Mucosa of rectum (tissue), 2 donors: ENCODE results near the gene COPG1.

ENCODE experiments used
- H3K27ac ChIP-seq, 2 donors: one replicate each; pipeline ENCODE4 v1.7.0; 2013; ENCODE audit warnings: inconsistent platforms in 2 of 2, low read depth in 2 of 2, low read length in 2 of 2
- H3K27me3 ChIP-seq, 2 donors: one replicate each; pipeline ENCODE4 v1.7.0; 2013; ENCODE audit warnings: low read length in 2 of 2; ENCODE audit not compliant: control insufficient read depth in 2 of 2, insufficient read depth in 2 of 2
- H3K36me3 ChIP-seq, 2 donors: one replicate each; pipeline ENCODE4 v1.7.0; 2013; ENCODE audit warnings: low read length in 2 of 2; ENCODE audit not compliant: control insufficient read depth in 2 of 2, insufficient read depth in 2 of 2
- H3K4me1 ChIP-seq, 2 donors: one replicate each; pipeline ENCODE4 v1.7.0; 2013; ENCODE audit warnings: low read length in 2 of 2, mild to moderate bottlenecking in 1 of 2; ENCODE audit not compliant: control insufficient read depth in 2 of 2, insufficient read depth in 2 of 2
- H3K4me3 ChIP-seq, 2 donors: one replicate each; pipeline ENCODE4 v1.7.0; 2013; ENCODE audit warnings: low read length in 2 of 2
- H3K9ac ChIP-seq, 2 donors: one replicate each; pipeline ENCODE4 v1.7.0; 2013; ENCODE audit warnings: low read length in 2 of 2, low read depth in 1 of 2, mild to moderate bottlenecking in 1 of 2
- H3K9me3 ChIP-seq, 2 donors: one replicate each; pipeline ENCODE4 v1.7.0; 2013; ENCODE audit warnings: low read length in 2 of 2; ENCODE audit not compliant: control insufficient read depth in 2 of 2
- donor health status: healthy.
- donor health status: Normal muscosa, but diverticular disease.

COPG1 gene

DNA sequence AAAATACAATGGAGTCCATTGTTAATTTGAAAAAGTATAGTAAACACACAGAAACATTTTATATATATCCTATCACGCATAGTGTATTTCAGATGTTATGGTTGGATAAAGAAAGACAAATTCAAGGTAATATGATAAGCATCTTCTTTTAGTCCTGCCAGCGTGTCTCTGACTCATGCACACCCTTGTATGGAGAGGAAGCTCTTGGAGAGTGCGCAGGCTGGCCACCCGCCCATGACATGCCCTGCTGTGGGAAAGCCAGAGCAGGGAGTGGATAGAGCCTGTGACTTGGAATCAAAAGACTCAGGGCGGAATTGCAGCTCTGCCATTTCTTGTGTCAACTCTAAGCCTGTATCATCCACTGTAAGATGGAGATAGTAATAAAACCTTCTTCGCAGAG is 23.0 kb upstream of the COPG1 start:
- Histone ChIP-seq H3K9ac (no peak overlapping the region), H3K4me3 (no peak overlapping the region), H3K4me1 (peaks cover 11 to 29% of the 10 kb centered on the region in 2 donors), H3K9me3 (no peaks in the 10 kb centered on the region), H3K36me3 (no peaks in the 10 kb centered on the region), H3K27me3 (no peaks in the 10 kb centered on the region), H3K27ac (no peak overlapping the region)

DNA sequence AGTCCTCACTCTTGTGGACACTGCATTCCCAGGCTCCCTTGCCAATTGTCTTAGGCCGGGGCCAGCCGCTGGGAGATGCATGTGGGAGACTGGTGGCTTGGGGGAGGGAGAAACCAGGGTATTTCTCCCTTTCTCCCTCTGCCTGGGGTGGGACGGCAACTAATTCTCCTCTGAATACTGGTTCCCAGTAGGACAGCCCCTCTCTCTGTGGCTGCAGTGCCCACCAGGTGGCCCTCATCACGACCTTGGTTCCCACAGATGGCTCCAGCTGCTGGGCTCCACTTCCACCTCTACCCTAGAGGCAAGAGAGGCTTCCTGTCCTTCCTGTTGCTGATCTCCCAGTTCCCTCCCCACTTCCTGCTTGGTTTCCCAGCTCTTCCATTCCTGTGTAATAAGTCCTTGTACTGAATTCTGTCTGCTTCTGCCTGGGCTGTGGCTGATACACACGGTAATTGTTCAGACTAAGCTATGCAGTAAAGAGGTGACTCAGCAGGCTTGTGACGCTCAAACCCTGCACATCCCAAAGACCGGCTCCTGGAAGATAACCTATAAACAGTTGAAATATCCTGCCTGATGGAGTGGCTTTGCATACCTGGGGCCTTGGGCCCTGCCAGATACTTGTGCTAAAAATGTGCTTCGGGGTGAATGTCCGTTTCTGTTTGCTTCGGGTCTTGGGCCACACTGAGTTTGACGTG is 20.4 kb upstream of the COPG1 start:
- Histone ChIP-seq H3K27me3 (no peaks in the 10 kb centered on the region), H3K9me3 (no peaks in the 10 kb centered on the region), H3K27ac (peak overlapping the region; percentile 35 to 56), H3K4me1 (peaks cover 11 to 29% of the 10 kb centered on the region in 2 donors), H3K36me3 (no peaks in the 10 kb centered on the region), H3K4me3 (no peak overlapping the region), H3K9ac (no peak overlapping the region)

DNA sequence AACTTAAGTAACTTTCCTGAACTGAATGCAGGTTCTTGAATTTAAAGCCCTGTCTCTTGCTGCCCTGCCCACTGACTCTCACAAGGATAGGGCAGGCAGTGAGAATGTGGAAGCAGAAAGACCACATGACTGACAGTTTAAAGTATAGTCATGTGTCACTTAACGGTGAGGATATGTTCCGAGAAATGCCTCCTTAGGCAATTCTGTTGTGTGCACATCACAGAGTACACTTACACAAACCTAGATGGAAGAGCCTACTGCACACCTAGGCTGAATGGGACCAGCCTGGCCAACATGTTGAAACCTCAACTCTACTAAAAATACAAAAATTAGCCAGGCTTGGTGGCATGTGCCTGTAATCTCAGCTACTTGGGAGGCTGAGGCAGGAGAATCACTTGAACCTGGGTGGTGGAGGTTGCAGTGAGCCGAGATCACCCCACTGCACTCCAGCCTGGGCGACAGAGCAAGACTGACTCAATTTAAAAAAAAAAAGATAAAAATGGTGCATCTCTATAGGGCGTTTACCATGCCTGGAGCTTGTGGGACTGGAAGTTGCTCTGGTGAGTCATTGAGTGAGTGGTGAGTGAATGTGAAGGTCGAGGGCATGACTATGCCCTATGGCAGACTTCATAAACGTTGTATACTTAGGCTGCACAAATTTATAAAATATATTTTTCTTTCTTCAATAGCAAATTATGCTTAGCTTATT is 18.9 kb upstream of the COPG1 start:
- Histone ChIP-seq H3K9me3 (no peaks in the 10 kb centered on the region), H3K36me3 (no peaks in the 10 kb centered on the region), H3K9ac (no peak overlapping the region), H3K27ac (peak overlapping the region in 1 of 2 donors; percentile 39), H3K4me3 (no peak overlapping the region), H3K27me3 (no peaks in the 10 kb centered on the region), H3K4me1 (peaks cover 13 to 22% of the 10 kb centered on the region in 2 donors)

DNA sequence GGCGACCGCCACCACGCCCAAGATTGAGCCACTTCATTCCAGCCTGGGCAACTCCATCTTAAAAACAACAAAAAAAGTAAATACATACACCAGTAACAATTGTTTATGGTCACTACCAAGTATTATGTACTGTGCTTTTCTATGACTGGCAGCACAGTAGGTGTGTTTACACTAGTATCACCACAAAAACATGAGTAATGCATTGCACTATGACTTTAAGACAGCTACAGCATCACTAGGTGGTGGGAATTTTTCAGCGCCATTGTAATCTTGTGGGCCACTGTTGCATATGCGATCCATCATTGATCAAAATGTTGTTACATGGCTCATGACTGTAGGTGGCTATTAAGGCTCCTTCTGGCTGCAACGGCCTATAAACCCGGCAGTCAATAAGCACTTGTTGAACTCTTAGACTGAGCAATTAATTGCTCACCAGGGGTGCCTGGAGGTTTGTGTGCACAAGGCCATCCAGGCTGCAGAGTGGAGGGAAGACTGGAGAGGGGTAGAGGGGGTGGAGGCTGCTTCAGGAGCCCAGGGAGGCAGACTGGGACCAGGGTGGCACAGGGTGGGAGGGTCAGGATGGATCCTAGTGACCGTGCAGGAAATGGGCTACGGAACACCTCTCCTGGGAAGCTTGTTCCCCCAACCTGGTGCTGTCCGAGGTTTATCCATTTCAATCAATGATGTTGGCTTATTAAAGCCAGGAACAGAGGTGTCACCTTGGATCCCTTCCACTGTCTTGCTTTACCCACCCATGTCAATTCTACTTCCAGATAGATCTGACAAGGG is 17.9 kb upstream of the COPG1 start:
- H3K27ac ChIP-seq, result no peak overlapping the region
- H3K36me3 ChIP-seq, result no peaks in the 10 kb centered on the region
- no peak overlapping the region for H3K9ac ChIP-seq
- H3K4me3 ChIP-seq, result no peak overlapping the region
- no peaks in the 10 kb centered on the region for H3K9me3 ChIP-seq
- H3K4me1 ChIP-seq, result peaks cover 13 to 18% of the 10 kb centered on the region in 2 donors
- no peaks in the 10 kb centered on the region for H3K27me3 ChIP-seq

DNA sequence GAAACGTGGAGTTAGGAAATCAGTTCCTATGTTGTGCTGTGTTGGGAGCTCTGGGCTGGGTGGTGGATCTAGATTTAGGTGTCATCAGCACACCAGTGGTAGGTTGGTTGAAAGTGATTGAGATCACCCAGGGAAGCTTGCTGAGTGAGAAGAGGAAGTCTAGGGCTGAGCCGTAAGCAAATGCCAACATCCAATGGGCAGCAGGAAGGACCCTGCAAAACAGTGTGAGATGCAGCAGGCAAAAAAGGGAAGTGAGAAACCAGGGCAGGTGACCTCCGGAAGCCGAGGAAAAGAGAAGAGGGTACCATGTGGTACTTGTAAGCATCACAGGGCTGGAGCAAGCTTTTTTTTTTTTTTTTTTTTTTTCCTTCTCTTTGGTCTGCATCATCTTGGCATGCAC is 15.9 kb upstream of the COPG1 start:
- Histone ChIP-seq H3K9me3 (no peaks in the 10 kb centered on the region), H3K27me3 (no peaks in the 10 kb centered on the region), H3K36me3 (no peaks in the 10 kb centered on the region), H3K4me3 (no peak overlapping the region), H3K4me1 (peaks cover 11 to 14% of the 10 kb centered on the region in 2 donors), H3K9ac (no peak overlapping the region), H3K27ac (peak overlapping the region; percentile 48 to 52)

DNA sequence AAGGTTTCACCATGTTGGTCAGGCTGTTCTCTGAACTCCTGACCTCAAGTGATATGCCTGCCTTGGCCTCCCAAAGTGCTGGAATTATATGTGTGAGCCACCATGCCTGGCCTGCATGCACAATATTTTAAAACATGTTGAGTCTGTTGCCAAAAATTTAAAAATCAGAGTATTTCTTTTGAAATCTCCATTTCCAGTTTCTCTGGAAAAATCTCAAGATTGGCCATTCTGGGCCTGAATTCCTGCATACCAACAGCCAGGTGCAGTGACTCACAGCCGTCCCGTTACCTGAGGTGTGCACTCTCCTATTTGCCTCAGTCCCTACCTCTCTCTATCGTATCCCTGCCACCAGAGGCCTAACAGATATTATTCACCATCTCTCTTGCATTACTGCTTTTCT is 15.0 kb upstream of the COPG1 start:
- Histone ChIP-seq H3K4me3 (no peak overlapping the region), H3K27me3 (no peaks in the 10 kb centered on the region), H3K27ac (peak overlapping the region in 1 of 2 donors; percentile 22), H3K36me3 (no peaks in the 10 kb centered on the region), H3K9me3 (no peaks in the 10 kb centered on the region), H3K9ac (no peak overlapping the region), H3K4me1 (peaks cover 7 to 10% of the 10 kb centered on the region in 2 donors)

DNA sequence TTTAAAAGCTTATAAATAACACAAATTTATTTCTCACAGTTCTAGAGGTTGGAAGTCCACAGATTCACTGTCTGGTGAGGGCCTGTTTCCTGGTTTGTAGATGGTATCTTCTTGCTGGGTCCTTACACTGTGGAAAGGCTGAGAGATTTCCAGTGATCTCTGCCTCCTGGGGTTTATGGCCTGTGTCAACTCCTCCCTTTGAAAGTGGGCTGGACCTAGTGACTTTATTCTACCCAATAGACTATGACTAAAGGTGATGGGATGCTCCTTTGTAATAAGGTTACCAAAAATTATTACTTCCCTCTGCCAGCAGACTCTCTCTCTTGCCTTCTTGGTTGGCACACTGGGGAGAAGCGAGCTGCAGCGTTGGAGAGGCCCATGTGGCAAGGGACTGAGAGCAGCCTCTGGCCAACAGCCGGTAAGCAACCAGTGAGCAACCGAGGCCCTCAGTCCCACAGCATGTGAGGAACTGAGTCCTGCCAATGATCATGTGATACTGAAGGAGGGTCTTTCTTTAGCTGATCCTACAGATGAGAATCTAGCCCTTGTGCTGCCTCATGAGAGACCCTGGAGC is 14.0 kb upstream of the COPG1 start:
- H3K4me3 ChIP-seq, result no peak overlapping the region
- no peaks in the 10 kb centered on the region for H3K27me3 ChIP-seq
- H3K36me3 ChIP-seq, result no peaks in the 10 kb centered on the region
- no peak overlapping the region for H3K9ac ChIP-seq
- peaks cover under 1 to 9% of the 10 kb centered on the region in 2 donors for H3K4me1 ChIP-seq
- no peak overlapping the region for H3K27ac ChIP-seq
- no peaks in the 10 kb centered on the region for H3K9me3 ChIP-seq

DNA sequence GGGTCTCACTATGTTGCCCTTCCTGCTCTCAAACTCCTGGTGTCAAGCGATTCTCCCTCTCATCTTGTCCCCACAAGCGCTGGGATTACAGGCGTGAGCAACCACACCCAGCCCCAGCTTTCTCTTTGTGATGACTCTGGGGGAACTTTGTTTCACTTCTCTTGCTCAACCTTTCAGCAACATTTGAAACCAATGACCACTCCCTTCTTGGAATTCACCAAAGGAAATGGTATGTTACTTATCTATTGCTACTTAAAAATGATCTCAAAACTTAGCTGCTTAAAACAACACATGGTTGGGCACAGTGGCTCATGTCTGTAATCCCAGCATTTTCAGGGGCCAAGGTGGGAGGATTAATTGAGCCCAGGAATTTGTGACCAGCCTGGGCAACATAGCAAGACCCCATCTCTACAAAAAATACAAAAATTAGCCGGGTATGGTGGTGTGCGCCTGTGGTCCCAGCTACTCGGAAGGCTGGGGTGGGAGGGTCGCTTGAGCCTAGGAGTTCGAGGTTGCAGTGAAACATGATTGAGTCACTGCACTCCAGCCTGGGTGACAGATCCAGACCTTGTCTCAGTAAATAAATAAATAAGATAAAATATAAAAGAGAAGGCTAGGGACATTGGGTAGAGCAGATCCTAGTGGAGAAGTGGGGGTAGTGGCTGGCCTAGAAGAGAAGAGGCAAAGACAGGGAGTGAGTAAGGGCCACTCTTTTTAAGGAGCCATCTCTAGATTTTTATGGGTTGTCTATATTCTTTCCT is 10.3 kb upstream of the COPG1 start:
- Histone ChIP-seq H3K27me3 (no peaks in the 10 kb centered on the region), H3K4me3 (no peak overlapping the region), H3K9ac (no peak overlapping the region), H3K27ac (no peak overlapping the region), H3K4me1 (peaks cover 0 to 9% of the 10 kb centered on the region in 2 donors), H3K36me3 (no peaks in the 10 kb centered on the region), H3K9me3 (no peaks in the 10 kb centered on the region)

DNA sequence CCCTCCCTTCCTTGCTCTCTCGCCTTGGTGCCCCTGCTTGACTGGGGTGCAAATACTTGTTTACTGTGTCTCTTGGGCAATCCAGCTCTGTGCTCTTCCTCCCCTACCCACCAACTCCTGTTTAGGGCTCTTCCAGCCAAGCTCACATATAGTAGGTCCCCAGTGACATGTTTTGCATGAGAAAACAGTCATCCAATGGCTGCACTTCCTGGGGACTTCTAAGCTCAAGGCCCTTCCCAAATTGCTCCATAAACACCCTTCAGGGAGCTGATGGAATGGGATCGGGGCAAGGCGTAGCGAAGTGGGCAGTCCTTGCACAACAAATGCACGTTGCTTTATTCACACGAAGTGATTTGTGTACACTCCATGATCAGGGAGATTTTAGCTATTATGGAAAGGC is 9.4 kb upstream of the COPG1 start:
- Histone ChIP-seq H3K4me3 (no peak overlapping the region), H3K27ac (no peak overlapping the region), H3K4me1 (peaks cover 0 to 5% of the 10 kb centered on the region in 2 donors), H3K9me3 (no peaks in the 10 kb centered on the region), H3K9ac (no peak overlapping the region), H3K36me3 (no peaks in the 10 kb centered on the region), H3K27me3 (no peaks in the 10 kb centered on the region)
